Skeletal muscle tissue (tissue), 4 donors: ENCODE data around the gene NIPAL3. TPM values are rescaled to one million over a fixed set of nuclear protein-coding genes. Genes with fewer than 3 reads are reported as not detected.
"Not testable (repeated sequence)": the region's sequence is repeated elsewhere in the genome, so short reads cannot be mapped to it uniquely, and the experiment has no call there.

Source experiments
- H3K27ac ChIP-seq: one replicate; pipeline ENCODE4 v1.7.0; 2013; ENCODE audit warnings: mild to moderate bottlenecking, low read depth, low read length, inconsistent platforms
- H3K27me3 ChIP-seq, 3 donors: one replicate each; pipeline ENCODE4 v1.7.0; 2013; ENCODE audit warnings: low read length in 3 of 3; ENCODE audit not compliant: control insufficient read depth in 3 of 3, insufficient read depth in 3 of 3
- H3K36me3 ChIP-seq, 3 donors: one replicate each; pipeline ENCODE4 v1.7.0; 2013; ENCODE audit warnings: low read length in 3 of 3; ENCODE audit not compliant: control insufficient read depth in 3 of 3, insufficient read depth in 3 of 3
- H3K4me1 ChIP-seq, 3 donors: one replicate each; pipeline ENCODE4 v1.7.0; 2013; ENCODE audit warnings: low read length in 3 of 3, mild to moderate bottlenecking in 3 of 3; ENCODE audit not compliant: control insufficient read depth in 3 of 3, insufficient read depth in 3 of 3
- H3K4me3 ChIP-seq, 3 donors: one replicate each; pipeline ENCODE4 v1.7.0; 2013; ENCODE audit warnings: low read length in 3 of 3
- H3K9ac ChIP-seq, 3 donors: one replicate each; pipeline ENCODE4 v1.7.0; 2013; ENCODE audit warnings: low read length in 3 of 3, mild to moderate bottlenecking in 3 of 3, moderate library complexity in 2 of 3, low read depth in 1 of 3
- H3K9me3 ChIP-seq, 3 donors: one replicate each; pipeline ENCODE4 v1.7.0; 2013; ENCODE audit warnings: low read length in 3 of 3; ENCODE audit not compliant: control insufficient read depth in 3 of 3
- total RNA-seq: library from RNA; depleted of rRNA; stranded (reverse); fragments of >200 nt; gene quantifications from one replicate; pipeline ENCODE4 v1.2.3, GENCODE V29; 2014
- donor health status: Osteomylitis.

NIPAL3 gene
- total RNA-seq, 1 donor from 2014 or later = 3.7 TPM

- Histone ChIP-seq H3K4me1 (no peaks in the 10 kb centered on the region), H3K4me3 (no peak overlapping the region), H3K9me3 (no peaks in the 10 kb centered on the region), H3K27me3 (no peaks in the 10 kb centered on the region), H3K27ac (no peak overlapping the region), H3K9ac (no peak overlapping the region), H3K36me3 (no peaks in the 10 kb centered on the region)
Observed at GRCh38 chr1:24484199-24484598, 68.6 kb downstream of the NIPAL3 start.

- Histone ChIP-seq H3K4me3 (no peak overlapping the region), H3K27ac (no peak overlapping the region), H3K9ac (no peak overlapping the region), H3K27me3 (peaks cover 0 to 7% (median 5%) of the 10 kb centered on the region in 3 donors), H3K36me3 (no peaks in the 10 kb centered on the region), H3K9me3 (no peaks in the 10 kb centered on the region), H3K4me1 (no peaks in the 10 kb centered on the region)
Observed at GRCh38 chr1:24486331-24487065, 70.9 kb downstream of the NIPAL3 start.

- Histone ChIP-seq H3K9ac (no peak overlapping the region), H3K27ac (no peak overlapping the region), H3K36me3 (no peaks in the 10 kb centered on the region), H3K4me3 (no peak overlapping the region), H3K9me3 (no peaks in the 10 kb centered on the region), H3K27me3 (peaks cover 0 to 9% (median 5%) of the 10 kb centered on the region in 3 donors), H3K4me1 (no peaks in the 10 kb centered on the region)
Observed at GRCh38 chr1:24487455-24487854, 71.9 kb downstream of the NIPAL3 start.

- not testable (repeated sequence) for H3K4me1 ChIP-seq, H3K36me3 ChIP-seq, H3K4me3 ChIP-seq, H3K9me3 ChIP-seq, H3K27ac ChIP-seq, H3K9ac ChIP-seq
- peaks cover 0 to 14% (median 5%) of the 10 kb centered on the region in 3 donors for H3K27me3 ChIP-seq
Observed at GRCh38 chr1:24488159-24488558, 72.6 kb downstream of the NIPAL3 start.

- H3K9ac ChIP-seq = no peak overlapping the region
- H3K36me3 ChIP-seq = no peaks in the 10 kb centered on the region
- no peaks in the 10 kb centered on the region for H3K4me1 ChIP-seq
- H3K27ac ChIP-seq = no peak overlapping the region
- H3K4me3 ChIP-seq = no peak overlapping the region
- peaks cover 0 to 14% (median 5%) of the 10 kb centered on the region in 3 donors for H3K27me3 ChIP-seq
- no peaks in the 10 kb centered on the region for H3K9me3 ChIP-seq
Observed at GRCh38 chr1:24489674-24490073, 74.1 kb downstream of the NIPAL3 start.

GRCh38 chr1:24490101-24490781 is 74.6 kb downstream of the NIPAL3 start:
- no peaks in the 10 kb centered on the region for H3K9me3 ChIP-seq
- H3K27me3 ChIP-seq = peaks cover 0 to 14% (median 5%) of the 10 kb centered on the region in 3 donors
- H3K36me3 ChIP-seq = no peaks in the 10 kb centered on the region
- H3K4me3 ChIP-seq = no peak overlapping the region
- no peak overlapping the region for H3K9ac ChIP-seq
- H3K4me1 ChIP-seq = no peaks in the 10 kb centered on the region
- no peak overlapping the region for H3K27ac ChIP-seq

- H3K9ac ChIP-seq = no peak overlapping the region
- no peaks in the 10 kb centered on the region for H3K36me3 ChIP-seq
- no peak overlapping the region for H3K27ac ChIP-seq
- no peaks in the 10 kb centered on the region for H3K9me3 ChIP-seq
- peaks cover 0 to 16% (median 5%) of the 10 kb centered on the region in 3 donors for H3K27me3 ChIP-seq
- H3K4me3 ChIP-seq = no peak overlapping the region
- H3K4me1 ChIP-seq = no peaks in the 10 kb centered on the region
Observed at GRCh38 chr1:24491577-24492360, 76.2 kb downstream of the NIPAL3 start.

- H3K4me1 ChIP-seq, H3K9me3 ChIP-seq, H3K9ac ChIP-seq, H3K4me3 ChIP-seq, H3K27ac ChIP-seq, H3K36me3 ChIP-seq: not testable (repeated sequence)
- H3K27me3 ChIP-seq = peaks cover 0 to 19% (median 5%) of the 10 kb centered on the region in 3 donors
Observed at GRCh38 chr1:24492935-24493334, 77.3 kb downstream of the NIPAL3 start.

- no peak overlapping the region for H3K4me3 ChIP-seq
- H3K9ac ChIP-seq = no peak overlapping the region
- H3K27me3 ChIP-seq = peaks cover 0 to 21% (median 8%) of the 10 kb centered on the region in 3 donors
- no peaks in the 10 kb centered on the region for H3K9me3 ChIP-seq
- no peaks in the 10 kb centered on the region for H3K36me3 ChIP-seq
- no peaks in the 10 kb centered on the region for H3K4me1 ChIP-seq
- no peak overlapping the region for H3K27ac ChIP-seq
Observed at GRCh38 chr1:24493785-24494184, 78.2 kb downstream of the NIPAL3 start.

GRCh38 chr1:24498589-24498988 is 83.0 kb downstream of the NIPAL3 start:
- H3K9ac ChIP-seq = no peak overlapping the region
- H3K4me1 ChIP-seq = peaks cover 3 to 11% (median 3%) of the 10 kb centered on the region in 3 donors
- no peaks in the 10 kb centered on the region for H3K9me3 ChIP-seq
- H3K4me3 ChIP-seq = no peak overlapping the region
- H3K27me3 ChIP-seq = peaks cover 4 to 16% (median 7%) of the 10 kb centered on the region in 3 donors
- H3K27ac ChIP-seq = no peak overlapping the region
- H3K36me3 ChIP-seq = no peaks in the 10 kb centered on the region
